K562 (cell line): ENCODE results near the gene AMMECR1L. TPM values are rescaled to one million over a fixed set of nuclear protein-coding genes. Genes with fewer than 3 reads are reported as not detected.
A peak's percentile ranks its signal among the peaks of the same experiment; 100 is the strongest.

ENCODE experiments used
- ATAC-seq: fragments of 200-7000 bp; cut with Tn5 transposase; 3 replicates; pipeline ENCODE4 v1.9.1; 2020; ENCODE audit warnings: moderate library complexity
- BruUV-seq: library from RNA; stranded (reverse); fragments of 400-500 nt; replicated peaks from 2 replicates; lab custom pipeline; 2021; lab: Mats Ljungman, UMichigan
- CTCF ChIA-PET: fragments of 300-600 bp; formaldehyde crosslinking; extraction: SDS; loops from one replicate; lab custom pipeline; 2021; ENCODE audit warnings: low intra/inter-chr PET ratio; lab: Yijun Ruan, JAX
- POLR2A ChIA-PET: fragments of 300-600, 350-650 bp; sonication (Branson Sonifier 250); formaldehyde crosslinking; extraction: SDS; loops from one replicate; lab custom pipeline; 2021; ENCODE audit warnings: antibody characterized with exemption, inconsistent platforms; lab: Yijun Ruan, JAX
- DNase-seq, 4 experiments: peaks; one replicate each; pipeline versions ENCODE4 v3.0.0 to v3.0.0-alpha.2; 2011 to 2018; ENCODE audit warnings: low spot score in 3 of 4, mixed read lengths in 3 of 4; ENCODE audit errors: extremely low read depth in 1 of 4
- FAIRE-seq: peaks from 2 replicates; lab custom pipeline; 2011; peaks lifted over from hg19 to GRCh38; lab: Jason Lieb, UNC
- H2AFZ ChIP-seq: 2 replicates; pipeline ENCODE4 v1.6.0; 2011; ENCODE audit warnings: low read depth, low read length, control low read depth, inconsistent platforms
- H3K27ac ChIP-seq: fragments of 200-600 bp; 3 replicates; pipeline ENCODE4 v1.8.0; 2011; ENCODE audit warnings: low read depth, mild to moderate bottlenecking, control low read depth, inconsistent platforms, low read length, moderate library complexity, mixed read lengths; ENCODE audit errors: extremely low read depth
- H3K27me3 ChIP-seq, 2 experiments: fragments of 300-600 bp in 1 of 2; 2 replicates in 1 of 2; 3 replicates in 1 of 2; pipeline versions ENCODE4 v1.6.0 to v1.8.0; 2011; ENCODE audit warnings: inconsistent platforms in 2 of 2, low read length in 2 of 2, mild to moderate bottlenecking in 1 of 2, mixed read lengths in 1 of 2, moderate library complexity in 1 of 2; ENCODE audit not compliant: control insufficient read depth in 2 of 2, insufficient read depth in 2 of 2
- H3K36me3 ChIP-seq: fragments of 300-600 bp; 3 replicates; pipeline ENCODE4 v1.8.0; 2011; ENCODE audit warnings: mild to moderate bottlenecking, low read length, inconsistent platforms; ENCODE audit not compliant: control insufficient read depth, insufficient read depth
- H3K4me1 ChIP-seq, 2 experiments: fragments of 200-600 bp in 1 of 2; replicated peaks in 1 of 2; 2 replicates in 1 of 2; 3 replicates in 1 of 2; pipeline versions ENCODE4 v1.5.1 to v1.8.0; 2011; ENCODE audit warnings: inconsistent platforms in 2 of 2, low read length in 2 of 2, mild to moderate bottlenecking in 1 of 2, mixed read lengths in 1 of 2, moderate library complexity in 1 of 2; ENCODE audit not compliant: control insufficient read depth in 2 of 2, insufficient read depth in 2 of 2
- H3K4me2 ChIP-seq: 2 replicates; pipeline ENCODE4 v1.6.1; 2011; ENCODE audit warnings: low read length, control low read depth, inconsistent platforms, mixed read lengths; ENCODE audit not compliant: insufficient read depth
- H3K4me3 ChIP-seq: fragments of 200-600 bp; sonication (generic), shearing (Covaris generic); 2 replicates; pipeline ENCODE4 v1.5.1; 2016; ENCODE audit warnings: control low read depth, inconsistent platforms
- H3K79me2 ChIP-seq: fragments of 200-600 bp; 3 replicates; pipeline ENCODE4 v1.8.0; 2011; ENCODE audit warnings: low read length, inconsistent platforms; ENCODE audit not compliant: control insufficient read depth, insufficient read depth
- H3K9ac ChIP-seq, 2 experiments: 2 replicates each; pipeline versions ENCODE4 v1.6.0 to v1.6.1; 2011; ENCODE audit warnings: low read depth in 2 of 2, low read length in 2 of 2, control low read depth in 1 of 2, inconsistent platforms in 1 of 2, mild to moderate bottlenecking in 1 of 2, mixed read lengths in 1 of 2; ENCODE audit not compliant: insufficient read depth in 1 of 2
- H3K9me1 ChIP-seq: one replicate; pipeline ENCODE4 v1.6.0; 2011; ENCODE audit warnings: inconsistent platforms, mild to moderate bottlenecking, low read length, moderate library complexity; ENCODE audit not compliant: control insufficient read depth, insufficient read depth
- H3K9me3 ChIP-seq: replicated peaks from 2 replicates; pipeline ENCODE4 v1.5.1; 2011; ENCODE audit warnings: low read depth, low read length, inconsistent platforms; ENCODE audit not compliant: control insufficient read depth, insufficient read depth
- H4K20me1 ChIP-seq: replicated peaks from 2 replicates; pipeline ENCODE4 v1.6.1; 2011; ENCODE audit warnings: low read length, inconsistent platforms, mixed read lengths; ENCODE audit not compliant: control insufficient read depth, insufficient read depth
- BCOR ChIP-seq: fragments of 450-650 bp; IDR thresholded peaks from 2 replicates; pipeline ENCODE4 v1.6.1; 2016
- KDM1A ChIP-seq, 2 experiments: fragments of 450-650 bp; IDR thresholded peaks; 2 replicates each; pipeline ENCODE4 v1.6.1; 2016; ENCODE audit warnings: mild to moderate bottlenecking in 2 of 2
- POLR2H ChIP-seq: IDR thresholded peaks from 2 replicates; pipeline ENCODE4 v1.6.1; 2016; ENCODE audit warnings: missing genetic modification characterization, low read depth, mild to moderate bottlenecking, control low read depth, missing compliant biosample characterization, moderate library complexity
- RBM25 ChIP-seq: fragments of 200-400 bp; formaldehyde crosslinking; IDR thresholded peaks from 2 replicates; pipeline ENCODE4 v1.6.1; 2018; ENCODE audit warnings: low read length, low read depth, moderate library complexity; ENCODE audit not compliant: severe bottlenecking
- RBM34 ChIP-seq: fragments of 200-400 bp; formaldehyde crosslinking; IDR thresholded peaks from 2 replicates; pipeline ENCODE4 v1.6.1; 2018; ENCODE audit warnings: low read length, borderline replicate concordance; ENCODE audit not compliant: insufficient read depth
- RBM39 ChIP-seq: fragments of 200-400 bp; formaldehyde crosslinking; optimal IDR thresholded peaks from 2 replicates; pipeline ENCODE3; 2018; ENCODE audit warnings: low read depth, low read length
- ZBTB2 ChIP-seq: fragments of 450-650 bp; IDR thresholded peaks from 2 replicates; pipeline ENCODE4 v1.6.1; 2016; ENCODE audit warnings: antibody characterized with exemption
- ZNF146 ChIP-seq: IDR thresholded peaks from one replicate; pipeline ENCODE4 v1.6.1; 2018; ENCODE audit warnings: missing compliant biosample characterization; ENCODE audit not compliant: unreplicated experiment
- ZNF324 ChIP-seq: fragments of 250-450 bp; sonication (Bioruptor Pico); IDR thresholded peaks from 2 replicates; pipeline ENCODE4 v1.4.0; 2020; ENCODE audit warnings: mild to moderate bottlenecking
- ZNF699 ChIP-seq: fragments of 250-450 bp; sonication (Bioruptor Pico); IDR thresholded peaks from 2 replicates; pipeline ENCODE4 v1.8.0; 2021; ENCODE audit warnings: mild to moderate bottlenecking, moderate library complexity; ENCODE audit not compliant: insufficient replicate concordance
- WGBS: fragments of 100-300 bp; shearing (Covaris generic); methylation state at CpG from one replicate; pipeline ENCODE4 v1.1.6; 2016; ENCODE audit warnings: low coverage, mixed read lengths; ENCODE audit not compliant: insufficient coverage; ENCODE audit errors: missing lambda C conversion rate; 5-methylcytosine and 5-hydroxymethylcytosine counted together
- in situ Hi-C: fragments of 300-500 bp; cut with MboI; formaldehyde crosslinking; loops from 4 replicates; pipeline ENCODE4 v1.15.0; 2018; ENCODE audit warnings: inconsistent platforms, mixed read lengths
- intact Hi-C: fragments of 100-400 bp; cut with micrococcal nuclease; formaldehyde crosslinking; loops from 2 replicates; pipeline ENCODE4 v1.14.2; 2022
- polyA plus RNA-seq, 8 experiments: library from polyadenylated mRNA; depleted of rRNA in 4 of 8; stranded (reverse) in 5 of 8; unstranded in 3 of 8; fragments of >200 nt; fragmentation: Nextera tagmentation in 2 of 8; fragmentation: Illumina TruSeq in 1 of 8; extraction: Ambion mirVana in 2 of 8; extraction: Trizol in 1 of 8; gene quantifications; 2 replicates each; pipeline versions ENCODE4 v1.2.1 to v1.2.3, GENCODE V29; 2011 to 2014; ENCODE audit warnings: inconsistent platforms in 1 of 8, missing spikeins in 1 of 8
- total RNA-seq, 7 experiments: library from RNA; depleted of rRNA in 6 of 7; stranded (reverse); fragments of >200 nt in 6 of 7; fragmentation: Illumina TruSeq in 2 of 7; extraction: Trizol in 2 of 7; gene quantifications; 2 replicates each; pipeline versions ENCODE4 v1.2.1 to v1.2.3, GENCODE V29; 2011 to 2021; ENCODE audit warnings: low replicate concordance in 1 of 7

AMMECR1L gene
- total and polyA plus RNA-seq, 9 of the 15 experiments (the other 6 are each of a cell fraction or from before 2014, with no cell fraction given), result 3.7 to 15.3 (median 9.1) TPM

DNA sequence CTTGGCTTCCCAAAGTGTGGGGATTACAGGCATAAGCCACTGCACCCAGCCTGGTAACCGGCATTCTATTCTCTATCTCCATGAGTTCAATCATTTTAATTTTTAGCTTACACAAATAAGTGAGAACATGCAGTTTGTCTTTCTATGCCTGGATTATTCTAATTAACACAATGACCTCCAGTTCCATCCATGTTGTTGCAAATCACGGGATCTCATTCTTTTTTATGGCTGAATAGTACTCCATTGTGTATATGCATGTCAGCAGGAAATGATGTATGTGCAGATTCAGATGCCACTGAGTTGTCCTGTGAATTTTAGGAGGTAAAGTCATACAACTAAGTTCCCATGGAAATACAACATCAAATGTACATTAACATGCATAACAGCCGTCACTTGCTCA, 24.7 kb upstream of the AMMECR1L start:
- ChIA-PET CTCF (no interaction called here), POLR2A (no interaction called here)
- no peak for FAIRE-seq
- TF ChIP-seq RBM39, result no peak
- TF ChIP-seq RBM25, result peak; percentile 79
- TF ChIP-seq RBM34, result no peak
- TF ChIP-seq ZNF146 (CRISPR knock-in tag), result peak; percentile 93
- TF ChIP-seq KDM1A (IDR thresholded peaks at IDR 0.05), result peak; percentile 32 to 43; a peak in 2 of 4 replicates
- no peak for TF ChIP-seq POLR2H (tag)
- no peak for TF ChIP-seq ZBTB2
- TF ChIP-seq ZNF324 (CRISPR knock-in tag), result no peak
- peak; percentile 64; the same call in 1 of the 2 replicates for TF ChIP-seq BCOR
- TF ChIP-seq ZNF699 (CRISPR knock-in tag), result no peak
- intact Hi-C loops (no loop called here), in situ Hi-C loops (no loop called here)
- Histone ChIP-seq H3K27me3 (peaks cover 6 to 24% of the 10 kb centered on the region in 2 experiments), H3K9me3 (no peaks in the 10 kb centered on the region), H4K20me1 (no peaks in the 10 kb centered on the region; the same call in 1 of the 2 replicates), H2AFZ (no peak overlapping the region), H3K4me3 (no peak overlapping the region), H3K9me1 (no peaks in the 10 kb centered on the region), H3K4me1 (peaks cover 5 to 8% of the 10 kb centered on the region in 2 experiments; a peak in 3 of 5 replicates), H3K27ac (no peak overlapping the region), H3K79me2 (no peaks in the 10 kb centered on the region), H3K36me3 (no peaks in the 10 kb centered on the region), H3K4me2 (no peak overlapping the region), H3K9ac (no peak overlapping the region)
- BruUV-seq, result no TSS peak
- no peak for DNase-seq
- no peak for ATAC-seq
- whole genome bisulfite sequencing, result 58% methylated on average over 3 of the region's 3 CpGs
